GM18951 (cell line): ENCODE data around the gene SPRED1.
"Not testable (repeated sequence)": the region's sequence is repeated elsewhere in the genome, so short reads cannot be mapped to it uniquely, and the experiment has no call there.

ENCODE experiments used
- POLR2A ChIP-seq: IDR thresholded peaks from 4 replicates; pipeline ENCODE4 v1.6.1; 2011; ENCODE audit warnings: mild to moderate bottlenecking; ENCODE audit not compliant: insufficient read length, insufficient read depth; ENCODE audit errors: extremely low read depth
- in situ Hi-C: fragments of 300-500 bp; cut with MboI; formaldehyde crosslinking; loops from one replicate; pipeline ENCODE4 v1.12.0; 2022; ENCODE audit warnings: low sequenced_read_pairs, mixed read lengths, inconsistent platforms; ENCODE audit not compliant: unreplicated experiment

SPRED1 gene

DNA sequence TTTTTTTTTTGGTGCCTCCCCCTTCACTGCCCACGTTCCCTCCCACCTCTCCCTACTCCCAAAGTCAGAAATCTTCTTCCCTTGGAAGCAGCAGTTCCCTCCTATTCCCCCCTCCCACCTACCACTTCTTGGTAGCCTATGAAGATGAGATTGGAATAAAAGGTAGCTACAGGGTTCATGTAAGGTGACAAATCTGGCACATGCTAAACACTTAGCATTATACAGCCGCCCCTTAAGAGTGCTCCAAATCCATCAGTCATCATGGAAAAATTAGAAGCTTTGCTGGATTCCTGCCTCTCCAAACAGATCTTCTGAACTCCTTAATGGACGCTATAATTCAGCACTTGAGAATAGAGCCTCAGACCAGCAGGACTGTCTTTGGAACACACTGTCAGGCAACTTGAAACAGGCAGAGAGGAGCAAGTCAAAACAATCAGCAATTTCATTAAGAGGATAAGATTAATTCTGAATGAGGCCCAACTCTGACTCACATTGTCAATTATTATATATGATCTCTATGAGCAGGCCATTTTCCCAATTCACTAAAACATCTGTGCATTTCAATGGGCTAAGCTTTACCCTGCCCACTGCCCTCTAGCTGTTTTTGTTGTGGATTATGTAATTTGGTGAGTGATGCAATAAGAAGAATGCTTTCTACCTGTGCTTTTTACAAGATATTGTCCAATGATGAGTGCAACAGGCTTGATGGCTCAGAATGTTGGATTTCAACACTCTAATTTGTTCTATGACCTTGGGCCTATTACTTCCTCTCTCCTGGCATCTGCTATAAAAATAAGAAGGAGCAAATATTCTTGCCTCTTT lies 34.6 kb upstream of the SPRED1 start:
- TF ChIP-seq POLR2A = no peak
- in situ Hi-C loops = no loop called here

DNA sequence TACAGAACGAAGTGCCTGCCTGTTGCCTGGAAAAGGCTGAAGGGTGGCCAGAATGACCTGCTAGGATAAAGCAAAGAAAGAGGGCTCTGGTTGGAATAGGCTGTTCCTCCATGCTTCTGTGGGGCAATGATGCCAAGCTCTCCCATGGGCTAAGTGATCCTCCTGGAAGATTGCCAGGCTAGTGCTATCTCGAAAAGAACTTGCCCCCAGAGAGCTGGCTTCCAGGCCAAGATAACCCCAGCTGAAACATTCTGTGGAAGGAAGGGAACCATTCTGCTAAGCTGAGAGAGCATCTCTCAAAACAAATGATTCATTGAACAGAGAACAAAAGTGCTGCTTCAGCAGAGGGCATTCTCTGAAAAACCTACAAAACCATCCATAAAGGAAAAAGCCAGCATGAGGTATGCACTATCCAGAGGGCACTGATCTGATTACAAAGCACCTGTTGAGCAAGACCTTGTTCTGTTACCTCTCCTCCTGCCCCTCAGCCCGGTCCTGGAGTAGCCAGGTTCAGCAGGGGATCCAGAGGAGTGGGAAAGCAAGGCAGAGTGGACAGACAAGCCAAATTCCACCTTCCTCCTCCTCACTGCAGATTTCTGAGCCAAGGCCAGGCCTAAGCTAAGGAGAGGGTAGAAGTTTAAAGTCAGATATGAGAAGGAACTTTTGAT lies 31.9 kb upstream of the SPRED1 start:
- in situ Hi-C loops = no loop called here
- no peak for TF ChIP-seq POLR2A

DNA sequence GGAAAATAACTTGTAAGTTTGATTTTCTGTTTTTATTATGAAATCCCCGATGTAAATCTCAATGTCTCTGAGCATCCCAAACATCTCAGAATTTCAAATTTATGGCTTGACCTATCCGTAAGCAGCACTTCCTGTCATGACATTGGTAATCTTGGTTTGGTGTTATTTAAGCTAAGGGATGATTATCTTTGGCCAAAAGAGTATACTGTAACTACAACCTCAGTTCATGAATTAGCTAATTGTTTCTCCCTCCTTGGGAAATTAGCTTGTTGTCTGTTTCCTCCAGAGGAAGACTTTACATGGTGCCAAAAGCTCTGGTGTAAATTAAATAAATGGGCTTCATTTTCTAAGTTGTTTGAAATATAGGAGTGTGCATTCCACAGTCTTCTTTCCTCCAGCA lies 28.1 kb upstream of the SPRED1 start:
- in situ Hi-C loops = no loop called here
- no peak for TF ChIP-seq POLR2A

DNA sequence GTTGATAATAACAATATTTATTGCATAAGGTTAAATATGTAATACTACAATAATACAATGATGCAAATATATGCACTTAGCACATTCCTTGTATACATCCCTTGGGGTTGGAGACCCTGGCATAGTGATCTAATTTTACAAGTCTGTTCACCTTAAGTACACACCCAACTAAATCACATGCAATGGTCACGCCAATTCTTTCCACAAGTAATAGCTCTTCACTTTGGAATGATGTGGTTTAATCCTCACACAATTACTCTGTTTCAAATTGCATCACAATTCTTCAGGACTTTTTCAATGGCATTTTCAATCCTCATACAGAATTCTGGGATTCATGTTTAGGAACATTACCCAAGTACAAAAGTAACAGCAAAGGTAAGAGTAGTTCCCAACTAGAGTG lies 27.3 kb upstream of the SPRED1 start:
- TF ChIP-seq POLR2A = no peak
- in situ Hi-C loops = no loop called here

DNA sequence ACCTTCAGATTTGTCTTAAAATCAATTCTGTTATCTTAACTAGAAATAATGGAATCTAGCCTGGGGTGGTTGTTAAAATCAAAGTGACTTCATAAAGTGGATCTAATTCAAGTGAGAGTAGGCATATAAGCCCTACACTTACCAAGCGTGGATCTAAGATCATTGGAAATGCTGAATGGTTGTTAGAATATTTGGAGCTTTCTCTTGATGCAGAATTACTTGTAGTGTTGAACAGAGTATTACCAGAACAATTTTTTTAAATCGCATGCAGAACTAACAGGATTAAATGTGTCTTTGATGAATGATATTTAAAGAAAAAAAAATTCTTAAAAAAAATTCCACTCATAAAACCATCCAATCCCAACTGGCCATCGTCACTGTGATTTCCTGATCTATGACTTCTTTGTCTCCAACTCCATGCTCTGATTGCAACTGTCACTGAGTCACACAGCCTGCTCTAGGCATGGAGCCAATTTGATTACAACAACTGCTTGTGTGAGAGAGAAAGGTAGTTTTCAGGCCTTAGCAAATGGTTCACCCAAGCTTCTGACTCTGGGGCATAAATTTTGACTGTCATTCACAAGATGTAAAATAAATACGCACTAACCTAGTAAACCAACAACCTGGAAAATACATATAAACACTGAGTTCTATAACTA lies 25.9 kb upstream of the SPRED1 start:
- no peak for TF ChIP-seq POLR2A
- in situ Hi-C loops = no loop called here

DNA sequence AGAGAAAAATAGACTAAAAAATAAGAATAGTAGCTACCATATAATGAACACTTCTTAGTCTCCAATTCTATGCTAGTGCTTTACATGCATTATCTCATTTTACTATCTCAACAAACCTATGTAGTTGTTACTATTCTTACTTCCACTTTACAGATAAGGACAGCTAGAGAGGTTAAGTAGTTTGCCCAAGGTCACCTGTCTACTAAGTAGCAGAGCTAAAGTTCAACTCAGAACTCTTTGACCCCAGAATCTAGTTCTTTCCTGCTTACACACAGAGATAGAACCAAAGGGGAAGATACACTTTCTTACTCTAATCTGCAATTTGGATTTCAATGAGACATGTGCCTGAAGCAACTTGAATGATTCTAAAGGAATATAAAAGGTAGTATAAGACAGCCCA lies 24.7 kb upstream of the SPRED1 start:
- TF ChIP-seq POLR2A = no peak

GRCh38 chr15:38228618-38229017 lies 24.0 kb upstream of the SPRED1 start:
- in situ Hi-C loops = no loop called here
- TF ChIP-seq POLR2A = no peak

More for the DNA sequence above, 24.7 kb upstream of the SPRED1 start:
- in situ Hi-C loops = no loop called here

- in situ Hi-C loops = no loop called here
- no peak for TF ChIP-seq POLR2A
Observed at GRCh38 chr15:38229705-38230310, 22.8 kb upstream of the SPRED1 start.

- in situ Hi-C loops = no loop called here
- TF ChIP-seq POLR2A = no peak
Observed at GRCh38 chr15:38231436-38231835, 21.2 kb upstream of the SPRED1 start.

GRCh38 chr15:38237021-38237420 lies 15.6 kb upstream of the SPRED1 start:
- in situ Hi-C loops = not testable (repeated sequence)

GRCh38 chr15:38238311-38238710 lies 14.3 kb upstream of the SPRED1 start:
- in situ Hi-C loops = no loop called here
- no peak for TF ChIP-seq POLR2A

- in situ Hi-C loops = no loop called here
- TF ChIP-seq POLR2A = no peak
Observed at GRCh38 chr15:38242055-38242454, 10.6 kb upstream of the SPRED1 start.

- in situ Hi-C loops = no loop called here
- TF ChIP-seq POLR2A = no peak
Observed at GRCh38 chr15:38243278-38244055, 9.2 kb upstream of the SPRED1 start.
